H1 (cell line): ENCODE results near the gene TOMM5. TPM values are rescaled to one million over a fixed set of nuclear protein-coding genes. Genes with fewer than 3 reads are reported as not detected.

ENCODE experiments used
- CTCF ChIA-PET: fragments of 300-600 bp; sonication (Branson Sonifier 250); formaldehyde crosslinking; loops from one replicate; lab custom pipeline; 2021; ENCODE audit not compliant: partially characterized antibody; lab: Charles Lee
- POLR2A ChIA-PET: fragments of 300-600 bp; sonication (Branson Sonifier 250); formaldehyde crosslinking; loops from one replicate; lab custom pipeline; 2021; ENCODE audit warnings: inconsistent platforms; ENCODE audit not compliant: partially characterized antibody; lab: Charles Lee
- DNase-seq, 2 experiments: peaks; one replicate each; pipeline versions ENCODE4 v3.0.0 to v3.0.0-alpha.2; 2010 to 2022; ENCODE audit warnings: low spot score in 2 of 2, low read depth in 1 of 2, mixed read lengths in 1 of 2
- FAIRE-seq: peaks from 2 replicates; lab custom pipeline; 2011; peaks lifted over from hg19 to GRCh38; lab: Jason Lieb, UNC
- H2AFZ ChIP-seq: 2 replicates; pipeline ENCODE4 v1.8.1; 2012; ENCODE audit warnings: low read length, inconsistent platforms
- H2AK5ac ChIP-seq: 2 replicates; pipeline ENCODE4 v1.6.1; 2013; ENCODE audit warnings: low read depth, low read length
- H2BK120ac ChIP-seq: replicated peaks from 2 replicates; pipeline ENCODE3; 2013; ENCODE audit warnings: low read depth, low read length, inconsistent platforms
- H2BK12ac ChIP-seq: 2 replicates; pipeline ENCODE4 v1.6.1; 2013; ENCODE audit warnings: low read depth, low read length
- H2BK15ac ChIP-seq: 2 replicates; pipeline ENCODE4 v1.6.1; 2013; ENCODE audit warnings: low read length
- H2BK20ac ChIP-seq: 2 replicates; pipeline ENCODE4 v1.6.1; 2013; ENCODE audit warnings: low read length
- H2BK5ac ChIP-seq: 2 replicates; pipeline ENCODE4 v1.6.1; 2013; ENCODE audit warnings: low read depth, low read length
- H3K14ac ChIP-seq: 2 replicates; pipeline ENCODE4 v1.6.1; 2013; ENCODE audit warnings: inconsistent platforms; ENCODE audit not compliant: insufficient read length
- H3K18ac ChIP-seq: 2 replicates; pipeline ENCODE4 v1.6.1; 2013; ENCODE audit warnings: low read length; ENCODE audit errors: extremely low read depth
- H3K23ac ChIP-seq: 2 replicates; pipeline ENCODE4 v1.6.1; 2013; ENCODE audit warnings: inconsistent platforms; ENCODE audit not compliant: insufficient read length
- H3K23me2 ChIP-seq: 2 replicates; pipeline ENCODE4 v1.6.1; 2013; ENCODE audit warnings: low read depth, low read length
- H3K27ac ChIP-seq: 2 replicates; pipeline ENCODE4 v1.6.1; 2011; ENCODE audit warnings: low read depth, low read length, inconsistent platforms
- H3K27me3 ChIP-seq, 4 experiments: replicated peaks in 1 of 4; 1 replicate in 1 of 4; 2 replicates in 3 of 4; pipeline versions ENCODE4 v1.6.1 to v1.8.1; 2011 to 2013; ENCODE audit warnings: low read length in 3 of 4, mild to moderate bottlenecking in 3 of 4, inconsistent platforms in 2 of 4, mixed read lengths in 2 of 4, moderate library complexity in 1 of 4; ENCODE audit not compliant: control insufficient read depth in 3 of 4, insufficient read depth in 3 of 4; ENCODE audit errors: extremely low read depth in 1 of 4
- H3K36me3 ChIP-seq, 4 experiments: 2 replicates each; pipeline versions ENCODE4 v1.6.1 to v1.8.1; 2011 to 2013; ENCODE audit warnings: mild to moderate bottlenecking in 4 of 4, low read length in 3 of 4, moderate library complexity in 2 of 4, control low read depth in 1 of 4, inconsistent platforms in 1 of 4; ENCODE audit not compliant: insufficient read depth in 4 of 4, control insufficient read depth in 2 of 4
- H3K4ac ChIP-seq: replicated peaks from 2 replicates; pipeline ENCODE3; 2013; ENCODE audit warnings: low read length, low read depth, mixed read lengths, inconsistent platforms; ENCODE audit not compliant: insufficient read length
- H3K4me1 ChIP-seq, 4 experiments: replicated peaks in 1 of 4; 1 replicate in 1 of 4; 2 replicates in 3 of 4; pipeline versions ENCODE4 v1.6.1 to v1.8.1; 2011 to 2013; ENCODE audit warnings: low read length in 3 of 4, inconsistent platforms in 2 of 4, mixed read lengths in 1 of 4; ENCODE audit not compliant: insufficient read depth in 4 of 4, control insufficient read depth in 3 of 4
- H3K4me2 ChIP-seq, 2 experiments: 2 replicates each; pipeline versions ENCODE4 v1.6.1 to v1.8.1; 2011 to 2013; ENCODE audit warnings: low read depth in 2 of 2, low read length in 2 of 2, control low read depth in 1 of 2, inconsistent platforms in 1 of 2, mild to moderate bottlenecking in 1 of 2; ENCODE audit not compliant: insufficient read depth in 1 of 2
- H3K4me3 ChIP-seq, 4 experiments: fragments of 200-600, 300-600 bp in 1 of 4; sonication (generic), shearing (Covaris generic), sonication (Bioruptor Twin) in 1 of 4; 2 replicates each; pipeline versions ENCODE4 v1.5.1 to v1.8.1; 2011 to 2016; ENCODE audit warnings: low read length in 4 of 4, low read depth in 3 of 4, control low read depth in 2 of 4, inconsistent platforms in 2 of 4, mild to moderate bottlenecking in 2 of 4, mixed read lengths in 1 of 4, moderate library complexity in 1 of 4; ENCODE audit not compliant: insufficient read depth in 2 of 4; ENCODE audit errors: extremely low read depth in 1 of 4
- H3K56ac ChIP-seq: replicated peaks from 2 replicates; pipeline ENCODE3; 2013; ENCODE audit warnings: low read depth, mild to moderate bottlenecking, mixed read lengths, low read length, inconsistent platforms; ENCODE audit not compliant: insufficient read length
- H3K79me1 ChIP-seq: 2 replicates; pipeline ENCODE4 v1.6.1; 2013; ENCODE audit warnings: low read depth, low read length, control low read depth
- H3K79me2 ChIP-seq, 2 experiments: 2 replicates each; pipeline versions ENCODE4 v1.6.1 to v1.8.1; 2012 to 2013; ENCODE audit warnings: low read length in 2 of 2, mild to moderate bottlenecking in 2 of 2, inconsistent platforms in 1 of 2; ENCODE audit not compliant: insufficient read depth in 2 of 2, control insufficient read depth in 1 of 2
- H3K9ac ChIP-seq, 4 experiments: replicated peaks in 1 of 4; 1 replicate in 1 of 4; 2 replicates in 3 of 4; pipeline versions ENCODE4 v1.6.1 to v1.8.1; 2011 to 2013; ENCODE audit warnings: low read depth in 3 of 4, low read length in 3 of 4, control low read depth in 2 of 4, mild to moderate bottlenecking in 2 of 4, moderate library complexity in 2 of 4, inconsistent platforms in 1 of 4; ENCODE audit errors: extremely low read depth in 1 of 4
- H3K9me3 ChIP-seq, 2 experiments: 2 replicates each; pipeline versions ENCODE4 v1.6.1 to v1.8.1; 2012 to 2013; ENCODE audit warnings: mild to moderate bottlenecking in 2 of 2, moderate library complexity in 2 of 2, control low read depth in 1 of 2, inconsistent platforms in 1 of 2, low read depth in 1 of 2, low read length in 1 of 2, mixed read lengths in 1 of 2; ENCODE audit not compliant: insufficient read depth in 2 of 2
- H4K20me1 ChIP-seq, 2 experiments: replicated peaks in 1 of 2; 2 replicates each; pipeline versions ENCODE3 to v1.8.1; 2011 to 2013; ENCODE audit warnings: inconsistent platforms in 2 of 2, low read length in 2 of 2, mild to moderate bottlenecking in 1 of 2; ENCODE audit not compliant: insufficient read depth in 2 of 2, control insufficient read depth in 1 of 2
- H4K5ac ChIP-seq: 2 replicates; pipeline ENCODE4 v1.6.1; 2013; ENCODE audit warnings: low read length, low read depth, mixed read lengths, inconsistent platforms; ENCODE audit not compliant: insufficient read length
- H4K8ac ChIP-seq: 2 replicates; pipeline ENCODE4 v1.8.0; 2013; ENCODE audit warnings: mild to moderate bottlenecking, moderate library complexity, low read length, inconsistent platforms; ENCODE audit not compliant: insufficient read depth; ENCODE audit errors: extremely low read depth
- H4K91ac ChIP-seq: replicated peaks from 2 replicates; pipeline ENCODE3; 2013; ENCODE audit warnings: low read length, mixed read lengths, inconsistent platforms; ENCODE audit not compliant: insufficient read length
- CHD2 ChIP-seq: IDR thresholded peaks from 2 replicates; pipeline ENCODE4 v1.6.1; 2012; ENCODE audit warnings: low read length, improper control_type of control experiment
- HDAC2 ChIP-seq, 2 experiments: fragments of 300-600 bp in 1 of 2; sonication (generic) in 1 of 2; IDR thresholded peaks; 2 replicates each; pipeline ENCODE4 v1.6.1; 2011 to 2012; ENCODE audit warnings: low read depth in 2 of 2, low read length in 2 of 2, mild to moderate bottlenecking in 2 of 2, moderate library complexity in 2 of 2, borderline replicate concordance in 1 of 2, inconsistent platforms in 1 of 2
- RAD21 ChIP-seq, 2 experiments: IDR thresholded peaks in 1 of 2; conservative IDR thresholded peaks in 1 of 2; 2 replicates each; pipeline ENCODE4 v1.6.1; 2011; ENCODE audit warnings: low read depth in 2 of 2, low read length in 2 of 2, improper control_type of control experiment in 1 of 2, inconsistent platforms in 1 of 2, mild to moderate bottlenecking in 1 of 2, moderate library complexity in 1 of 2
- RBBP5 ChIP-seq: IDR thresholded peaks from 2 replicates; pipeline ENCODE4 v1.7.1; 2012; ENCODE audit warnings: low read depth, mild to moderate bottlenecking, inconsistent platforms, low read length, moderate library complexity, borderline replicate concordance
- RNF2 ChIP-seq: fragments of 200-900, 300-1000 bp; sonication (generic); IDR thresholded peaks from 2 replicates; pipeline ENCODE4 v1.7.1; 2016; ENCODE audit warnings: borderline replicate concordance, low read depth, mild to moderate bottlenecking, antibody characterized with exemption, low read length; ENCODE audit not compliant: poor library complexity, severe bottlenecking; ENCODE audit errors: missing control alignments
- SP2 ChIP-seq: IDR thresholded peaks from 2 replicates; pipeline ENCODE4 v1.6.1; 2012; ENCODE audit warnings: mild to moderate bottlenecking, low read length, inconsistent platforms
- SUZ12 ChIP-seq: fragments of 200-600 bp; sonication (generic); IDR thresholded peaks from 2 replicates; pipeline ENCODE4 v1.6.1; 2012; ENCODE audit warnings: mild to moderate bottlenecking, inconsistent platforms, low read length, moderate library complexity, mixed read lengths
- polyA plus RNA-seq, 7 experiments: library from polyadenylated mRNA; depleted of rRNA in 3 of 7; stranded (reverse) in 5 of 7; unstranded in 2 of 7; fragments of >200 nt in 5 of 7; fragments of 200-250 nt in 2 of 7; gene quantifications; 1 replicate in 5 of 7; 2 replicates in 1 of 7; 4 replicates in 1 of 7; pipeline versions ENCODE4 v1.2.1 to v1.2.3, GENCODE V29; 2011 to 2013; ENCODE audit warnings: missing spikeins in 2 of 7, mixed read lengths in 2 of 7
- total RNA-seq: library from RNA; stranded (reverse); fragmentation: NEBNext Ultra II Directional; extraction: Animal tissue kit (Norgen Biotek cat#: 25700); gene quantifications from 2 replicates; pipeline ENCODE4 v1.2.1, GENCODE V29; 2021

Gene TOMM5
- total and polyA plus RNA-seq, 2 of the 8 experiments (the other 6 are each of a cell fraction or from before 2014, with no cell fraction given) = 171 to 174 TPM

DNA sequence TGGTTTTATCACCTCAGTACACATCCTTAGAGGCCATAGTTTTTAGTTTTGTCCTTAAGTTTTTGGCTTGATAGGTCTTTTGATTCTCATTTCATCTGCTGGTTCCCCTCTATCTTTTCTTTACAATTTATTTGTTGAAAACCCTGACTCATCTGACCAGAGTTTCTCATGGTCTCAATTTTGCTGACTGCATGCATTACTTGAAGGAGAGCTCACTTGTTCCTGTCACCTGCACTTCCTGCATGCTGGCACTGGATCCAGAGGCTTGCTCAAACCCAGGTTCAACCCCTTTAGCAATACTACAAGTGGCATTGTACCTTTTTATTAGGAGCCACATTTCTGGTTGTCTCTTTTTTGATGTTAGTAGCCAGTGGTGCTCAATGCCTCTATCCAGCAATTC is 42.9 kb downstream of the TOMM5 start:
- no peaks in the 10 kb centered on the region for H3K36me3 ChIP-seq
- no peaks in the 10 kb centered on the region for H3K79me2 ChIP-seq
- H3K18ac ChIP-seq = peak overlapping the region; percentile 24; the same call in 1 of the 2 replicates
- CTCF ChIA-PET = no interaction called here
- H3K23me2 ChIP-seq = no peaks in the 10 kb centered on the region
- peaks cover 0 to 5% of the 10 kb centered on the region in 2 experiments for H4K20me1 ChIP-seq
- H4K8ac ChIP-seq = no peak overlapping the region
- no peak overlapping the region for H3K9ac ChIP-seq
- no peak overlapping the region for H2BK120ac ChIP-seq
- H3K4me3 ChIP-seq = no peak overlapping the region
- no peak overlapping the region for H3K4me2 ChIP-seq
- POLR2A ChIA-PET = no interaction called here
- no peaks in the 10 kb centered on the region for H3K27me3 ChIP-seq
- H2BK20ac ChIP-seq = no peak overlapping the region
- no peak overlapping the region for H2BK5ac ChIP-seq
- no peak for FAIRE-seq
- H3K14ac ChIP-seq = no peak overlapping the region
- no peaks in the 10 kb centered on the region for H3K9me3 ChIP-seq
- no peak overlapping the region for H3K56ac ChIP-seq
- H3K79me1 ChIP-seq = no peaks in the 10 kb centered on the region
- no peak overlapping the region for H2BK12ac ChIP-seq
- no peak overlapping the region for H3K27ac ChIP-seq
- H3K4me1 ChIP-seq = no peaks in the 10 kb centered on the region; a peak in 1 of 7 replicates
- H2AK5ac ChIP-seq = no peak overlapping the region
- DNase-seq = no peak
- no peak overlapping the region for H3K23ac ChIP-seq
- H2AFZ ChIP-seq = no peak overlapping the region
- no peak for TF ChIP-seq SP2
- no peak for TF ChIP-seq HDAC2 (IDR thresholded peaks at IDR 0.05; ENCODE audit: borderline replicate concordance in 1 of 2, low read depth in 2 of 2, low read length in 2 of 2)
- no peak for TF ChIP-seq RNF2
- TF ChIP-seq SUZ12 = no peak
- TF ChIP-seq RBBP5 = no peak
- no peak for TF ChIP-seq CHD2
- no peak for TF ChIP-seq RAD21 (IDR thresholded peaks at IDR 0.05 in 1 of 2, conservative IDR thresholded peaks at IDR 0.05 in 1 of 2; ENCODE audit: low read depth in 2 of 2, low read length in 2 of 2)
- no peak overlapping the region for H2BK15ac ChIP-seq
- no peak overlapping the region for H4K91ac ChIP-seq
- H4K5ac ChIP-seq = no peak overlapping the region
- peak overlapping the region; percentile 85 for H3K4ac ChIP-seq
